Keratinocyte (primary cell): ENCODE results near the gene OVOL1. TPM values are rescaled to one million over a fixed set of nuclear protein-coding genes. Genes with fewer than 3 reads are reported as not detected.
A peak's percentile ranks its signal among the peaks of the same experiment; 100 is the strongest.

ENCODE experiments used
- DNase-seq: peaks from one replicate; pipeline ENCODE4 v3.0.0-alpha.2; 2011; ENCODE audit warnings: low read depth, missing footprints, low spot score
- FAIRE-seq: peaks from 2 replicates; lab custom pipeline; 2011; peaks lifted over from hg19 to GRCh38; lab: Jason Lieb, UNC
- H2AFZ ChIP-seq: 2 replicates; pipeline ENCODE4 v1.6.0; 2012; ENCODE audit warnings: low read length, control low read depth, inconsistent platforms; ENCODE audit not compliant: control insufficient read depth
- H3K27ac ChIP-seq: 2 replicates; pipeline ENCODE4 v1.5.1; 2011; ENCODE audit warnings: low read length; ENCODE audit not compliant: control insufficient read depth, insufficient read depth
- H3K27me3 ChIP-seq: 3 replicates; pipeline ENCODE4 v1.6.0; 2011; ENCODE audit warnings: low read length; ENCODE audit not compliant: control insufficient read depth, insufficient read depth; ENCODE audit errors: extremely low read depth
- H3K36me3 ChIP-seq, 2 experiments: 2 replicates in 1 of 2; 3 replicates in 1 of 2; pipeline ENCODE4 v1.5.1; 2011; ENCODE audit warnings: low read length in 2 of 2, mild to moderate bottlenecking in 1 of 2; ENCODE audit not compliant: control insufficient read depth in 2 of 2, insufficient read depth in 2 of 2; ENCODE audit errors: extremely low read depth in 1 of 2
- H3K4me1 ChIP-seq: 3 replicates; pipeline ENCODE4 v1.5.1; 2011; ENCODE audit warnings: low read length; ENCODE audit not compliant: control insufficient read depth, insufficient read depth; ENCODE audit errors: extremely low read depth
- H3K4me2 ChIP-seq: 3 replicates; pipeline ENCODE4 v1.6.0; 2011; ENCODE audit warnings: low read depth, low read length; ENCODE audit not compliant: control insufficient read depth, insufficient read depth; ENCODE audit errors: extremely low read depth
- H3K4me3 ChIP-seq, 3 experiments: fragments of 200-600 bp in 1 of 3; sonication (generic) in 1 of 3; 2 replicates in 2 of 3; 3 replicates in 1 of 3; pipeline ENCODE4 v1.5.1; 2011 to 2016; ENCODE audit warnings: low read length in 3 of 3, mild to moderate bottlenecking in 3 of 3, control low read depth in 2 of 3, inconsistent platforms in 1 of 3, low read depth in 1 of 3, mixed read lengths in 1 of 3, mixed run types in 1 of 3, moderate library complexity in 1 of 3; ENCODE audit not compliant: control insufficient read depth in 2 of 3, insufficient read depth in 2 of 3; ENCODE audit errors: extremely low read depth in 1 of 3
- H3K79me2 ChIP-seq: 2 replicates; pipeline ENCODE4 v1.6.0; 2012; ENCODE audit warnings: low read length; ENCODE audit not compliant: control insufficient read depth, insufficient read depth
- H3K9ac ChIP-seq: 3 replicates; pipeline ENCODE4 v1.6.0; 2011; ENCODE audit warnings: low read length; ENCODE audit not compliant: control insufficient read depth, insufficient read depth; ENCODE audit errors: extremely low read depth
- H3K9me1 ChIP-seq: 3 replicates; pipeline ENCODE4 v1.6.0; 2011; ENCODE audit warnings: low read length; ENCODE audit not compliant: control insufficient read depth, insufficient read depth; ENCODE audit errors: extremely low read depth
- H3K9me3 ChIP-seq: 2 replicates; pipeline ENCODE4 v1.5.1; 2012; ENCODE audit warnings: low read depth, low read length; ENCODE audit not compliant: control insufficient read depth
- H4K20me1 ChIP-seq: 3 replicates; pipeline ENCODE4 v1.6.0; 2011; ENCODE audit warnings: low read length; ENCODE audit not compliant: control insufficient read depth, insufficient read depth; ENCODE audit errors: extremely low read depth
- EZH2 ChIP-seq: IDR thresholded peaks from one replicate; pipeline ENCODE4 v1.6.1; 2012; ENCODE audit warnings: inconsistent platforms, mild to moderate bottlenecking, low read length, moderate library complexity
- dilution Hi-C: fragments of 300-500 bp; cut with MboI; formaldehyde crosslinking; loops from one replicate; pipeline ENCODE4 v1.7.0; 2020; ENCODE audit warnings: low sequenced_read_pairs; ENCODE audit not compliant: extremely low pct_ligation_motif_present
- polyA plus RNA-seq, 5 experiments: library from polyadenylated mRNA; depleted of rRNA in 3 of 5; stranded (reverse) in 3 of 5; stranded (forward) in 1 of 5; unstranded in 1 of 5; fragments of >200 nt; gene quantifications; 1 replicate in 1 of 5; 2 replicates in 3 of 5; 3 replicates in 1 of 5; pipeline versions ENCODE4 v1.2.1 to v1.2.3, GENCODE V29; 2011 to 2012; ENCODE audit warnings: missing spikeins in 2 of 5, low read depth in 1 of 5, low replicate concordance in 1 of 5
- TF ChIP-seq, protein P1 (sequence below), 3 experiments: IDR thresholded peaks in 1 of 3; conservative IDR thresholded peaks in 1 of 3; optimal IDR thresholded peaks in 1 of 3; 2 replicates in 2 of 3; 3 replicates in 1 of 3; pipeline versions ENCODE3 to v1.5.1; 2011; ENCODE audit warnings: low read length in 3 of 3, mild to moderate bottlenecking in 3 of 3, moderate library complexity in 2 of 3, control low read depth in 1 of 3, inconsistent platforms in 1 of 3; ENCODE audit not compliant: insufficient read depth in 2 of 3; ENCODE audit errors: extremely low read depth in 1 of 3

OVOL1 gene
- polyA plus RNA-seq, 1 donor (not counting 4 experiments of a cell fraction or from before 2014, with no cell fraction given): 7.5 TPM

DNA sequence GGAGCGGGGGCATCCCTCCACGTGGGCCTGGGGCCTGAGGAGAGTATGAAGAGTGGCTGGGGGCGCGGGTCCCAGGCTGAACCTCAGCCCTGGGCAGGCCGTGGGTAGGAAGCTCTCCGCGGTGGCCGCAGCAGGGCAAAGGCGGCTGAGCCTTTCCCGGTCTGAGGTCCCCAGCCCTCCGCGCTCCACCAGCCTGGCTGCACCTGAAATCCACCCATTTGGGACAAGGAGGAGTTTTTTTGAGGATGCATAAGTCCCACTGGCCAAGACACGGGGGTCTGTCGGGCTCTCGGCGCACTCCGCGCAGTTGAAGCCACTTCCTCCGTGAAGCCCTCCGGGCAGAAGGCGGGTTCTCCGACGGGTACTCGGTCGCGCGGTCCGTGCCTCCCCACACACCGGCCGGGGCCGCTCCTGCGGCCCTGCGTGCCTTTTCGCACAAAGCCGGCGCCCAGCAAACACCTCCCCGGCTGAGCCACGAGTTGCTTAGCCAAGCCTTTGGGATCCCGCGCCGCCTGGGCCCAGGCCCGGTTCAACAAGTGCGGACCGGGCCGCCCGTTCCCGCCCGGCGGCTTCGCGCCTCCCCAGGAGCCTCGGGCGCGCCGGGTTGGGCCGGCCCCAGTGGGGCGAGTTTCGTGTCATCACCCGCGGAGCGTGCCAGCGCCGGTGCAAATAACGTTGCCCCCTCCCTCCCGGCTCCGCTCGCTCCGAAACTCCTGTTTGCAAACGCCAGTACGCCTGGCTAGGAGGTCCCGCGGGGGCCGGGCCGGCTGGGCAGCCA lies 666 bp upstream of the OVOL1 start:
- no peaks in the 10 kb centered on the region for H3K9me1 ChIP-seq
- no peak overlapping the region for H2AFZ ChIP-seq
- DNase-seq: no peak
- dilution Hi-C loops: no loop called here
- H3K36me3 ChIP-seq: no peaks in the 10 kb centered on the region
- peak overlapping the region in 2 of 3 experiments; percentile 11 to 27 for H3K4me3 ChIP-seq
- H3K9ac ChIP-seq: no peak overlapping the region
- H3K4me2 ChIP-seq: peak overlapping the region; percentile 56
- TF ChIP-seq EZH2: no peak
- TF ChIP-seq, protein P1, sequence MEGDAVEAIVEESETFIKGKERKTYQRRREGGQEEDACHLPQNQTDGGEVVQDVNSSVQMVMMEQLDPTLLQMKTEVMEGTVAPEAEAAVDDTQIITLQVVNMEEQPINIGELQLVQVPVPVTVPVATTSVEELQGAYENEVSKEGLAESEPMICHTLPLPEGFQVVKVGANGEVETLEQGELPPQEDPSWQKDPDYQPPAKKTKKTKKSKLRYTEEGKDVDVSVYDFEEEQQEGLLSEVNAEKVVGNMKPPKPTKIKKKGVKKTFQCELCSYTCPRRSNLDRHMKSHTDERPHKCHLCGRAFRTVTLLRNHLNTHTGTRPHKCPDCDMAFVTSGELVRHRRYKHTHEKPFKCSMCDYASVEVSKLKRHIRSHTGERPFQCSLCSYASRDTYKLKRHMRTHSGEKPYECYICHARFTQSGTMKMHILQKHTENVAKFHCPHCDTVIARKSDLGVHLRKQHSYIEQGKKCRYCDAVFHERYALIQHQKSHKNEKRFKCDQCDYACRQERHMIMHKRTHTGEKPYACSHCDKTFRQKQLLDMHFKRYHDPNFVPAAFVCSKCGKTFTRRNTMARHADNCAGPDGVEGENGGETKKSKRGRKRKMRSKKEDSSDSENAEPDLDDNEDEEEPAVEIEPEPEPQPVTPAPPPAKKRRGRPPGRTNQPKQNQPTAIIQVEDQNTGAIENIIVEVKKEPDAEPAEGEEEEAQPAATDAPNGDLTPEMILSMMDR (optimal IDR thresholded peaks at IDR 0.05 in 1 of 3, IDR thresholded peaks at IDR 0.05 in 1 of 3, conservative IDR thresholded peaks at IDR 0.05 in 1 of 3; ENCODE audit: extremely low read depth in 1 of 3, insufficient read depth in 2 of 3, low read length in 3 of 3): no peak
- no peaks in the 10 kb centered on the region for H3K9me3 ChIP-seq
- no peaks in the 10 kb centered on the region for H4K20me1 ChIP-seq
- no peak for FAIRE-seq
- H3K27me3 ChIP-seq: peaks cover 18% of the 10 kb centered on the region
- no peak overlapping the region for H3K27ac ChIP-seq
- H3K4me1 ChIP-seq: peaks cover 21% of the 10 kb centered on the region
- H3K79me2 ChIP-seq: no peaks in the 10 kb centered on the region

GRCh38 chr11:65787649-65788622 lies 1.1 kb downstream of the OVOL1 start:
- Histone ChIP-seq H3K4me1 (peaks cover 34% of the 10 kb centered on the region), H2AFZ (no peak overlapping the region), H3K4me3 (peak overlapping the region in 2 of 3 experiments; percentile 47), H3K27me3 (peaks cover 18% of the 10 kb centered on the region), H3K27ac (no peak overlapping the region), H3K9ac (peak overlapping the region; percentile 45), H4K20me1 (no peaks in the 10 kb centered on the region), H3K79me2 (no peaks in the 10 kb centered on the region), H3K36me3 (no peaks in the 10 kb centered on the region), H3K9me3 (no peaks in the 10 kb centered on the region), H3K9me1 (no peaks in the 10 kb centered on the region), H3K4me2 (peak overlapping the region; percentile 57)
- no peak for DNase-seq
- dilution Hi-C loops: no loop called here
- TF ChIP-seq, protein P1 (optimal IDR thresholded peaks at IDR 0.05 in 1 of 3, IDR thresholded peaks at IDR 0.05 in 1 of 3, conservative IDR thresholded peaks at IDR 0.05 in 1 of 3; ENCODE audit: extremely low read depth in 1 of 3, insufficient read depth in 2 of 3, low read length in 3 of 3): no peak
- peak; percentile 94 for TF ChIP-seq EZH2
- FAIRE-seq: no peak
